A673 (cell line): Measurements from ENCODE around the gene CCNY.

Experiments used
- CTCF ChIP-seq: fragments of 300-800, 200-600 bp; sonication (generic); conservative IDR thresholded peaks from 2 replicates; pipeline ENCODE4 v1.5.1; 2017; ENCODE audit warnings: low read depth, mild to moderate bottlenecking, antibody characterized with exemption, low read length, moderate library complexity, mixed read lengths
- EZH2 ChIP-seq: fragments of 200-600 bp; sonication (generic); IDR thresholded peaks from 2 replicates; pipeline ENCODE4 v1.6.1; 2017; ENCODE audit warnings: borderline replicate concordance, low read depth, mild to moderate bottlenecking, mixed read lengths, antibody characterized with exemption, low read length; ENCODE audit not compliant: poor library complexity, severe bottlenecking

GRCh38 chr10:35470248-35470924 lies 134.1 kb downstream of the CCNY start:
- TF ChIP-seq CTCF (no peak), EZH2 (no peak)
